Heart right ventricle (tissue), 16 donors: ENCODE results near the gene USP31. TPM values are rescaled to one million over a fixed set of nuclear protein-coding genes. Genes with fewer than 3 reads are reported as not detected.

Experiments
- ATAC-seq, 8 donors: fragments of 200-7000 bp; cut with Tn5 transposase; one replicate each; pipeline ENCODE4 v1.9.1; 2020; ENCODE audit warnings: mild to moderate bottlenecking in 8 of 8, moderate library complexity in 8 of 8, moderate number of reproducible peaks in 1 of 8
- DNase-seq, 2 donors: peaks; one replicate each; pipeline ENCODE4 v3.0.0-alpha.2; 2020
- H3K27ac ChIP-seq, 10 donors: fragments of 200-600 bp; sonication (generic) in 2 of 10; one replicate each; pipeline versions ENCODE4 v1.5.0 to v1.8.0; 2020 to 2022; ENCODE audit warnings: mild to moderate bottlenecking in 3 of 10
- H3K27me3 ChIP-seq, 7 donors: fragments of 200-600 bp; one replicate each; pipeline ENCODE4 v1.8.0; 2021 to 2022; ENCODE audit warnings: mild to moderate bottlenecking in 2 of 7
- H3K36me3 ChIP-seq, 9 donors: fragments of 200-600 bp; sonication (generic) in 1 of 9; one replicate each; pipeline versions ENCODE4 v1.5.0 to v1.8.0; 2020 to 2022; ENCODE audit warnings: mild to moderate bottlenecking in 2 of 9
- H3K4me1 ChIP-seq, 9 donors: fragments of 200-600 bp; sonication (generic) in 1 of 9; one replicate each; pipeline versions ENCODE4 v1.5.0 to v1.8.0; 2020 to 2022; ENCODE audit warnings: mild to moderate bottlenecking in 4 of 9
- H3K4me3 ChIP-seq, 10 donors: fragments of 200-600 bp; sonication (generic) in 2 of 10; one replicate each; pipeline versions ENCODE4 v1.5.0 to v1.8.0; 2020 to 2022; ENCODE audit warnings: mild to moderate bottlenecking in 7 of 10, moderate library complexity in 2 of 10
- H3K9me3 ChIP-seq, 11 donors: fragments of 200-600 bp in 10 of 11; sonication (generic) in 2 of 11; one replicate each; pipeline versions ENCODE4 v1.5.0 to v1.8.0; 2013 to 2022; ENCODE audit warnings: mild to moderate bottlenecking in 2 of 11, control low read depth in 1 of 11, moderate library complexity in 1 of 11
- WGBS, 2 donors: extraction: QIAGEN DNeasy Blood & Tissue Kit; methylation state at CpG; one replicate each; pipeline ENCODE4 v1.1.7; 2013; ENCODE audit warnings: inconsistent platforms in 1 of 2; 5-methylcytosine and 5-hydroxymethylcytosine counted together
- intact Hi-C, 10 donors: fragments of 100-400 bp; cut with DNase I; formaldehyde crosslinking; loops; one replicate each; pipeline versions ENCODE4 v1.11.1 to v1.14.2; 2022
- polyA plus RNA-seq, 2 donors: library from polyadenylated mRNA; stranded (reverse); fragments of 200-250 nt; gene quantifications; one replicate each; pipeline ENCODE4 v1.2.3, GENCODE V29; 2013
- total RNA-seq, 10 donors: library from RNA; stranded (reverse); fragmentation: NEBNext Ultra II Directional in 3 of 10; extraction: Animal tissue kit (Norgen Biotek cat#: 25700) in 3 of 10; gene quantifications; one replicate each; pipeline versions ENCODE4 v1.2.1 to v1.2.4, GENCODE V29; 2021 to 2023
- TF ChIP-seq, protein P1 (sequence below), 9 donors: fragments of 200-600 bp; sonication (generic) in 2 of 9; IDR thresholded peaks; one replicate each; pipeline versions ENCODE4 v1.5.0 to v1.8.0; 2021 to 2022; ENCODE audit warnings: antibody characterized with exemption in 9 of 9, mild to moderate bottlenecking in 5 of 9, moderate library complexity in 1 of 9
- donor health status: Arrhythmogenic right ventricular cardiomyopathy.
- donor health status: ischemic (EF 13 %, LVEDD 7.1; RV severe dilation, severe dysfunction).
- donor health status: healthy with polysubstance abuse.
- donor health status: DM: no; HTN: yes; CAD: no.
- donor health status: DM: no; HTN: no; CAD: no.
- donor health status: ischemic (EF 25% LVEDD 6.9; RV normal size, moderate dysfunction).
- donor health status: ischemic (EF 25% LVEDD 5.7; RV mildly dilated, moderate dysfunction).
- donor health status: healthy.
- donor health status: DM: yes; HTN: yes; CAD: no.
- donor health status: Ischemic cardiomyopathy.
- donor health status: ischemic (EF 35%, LVEDD 5.7; RV mildly dilated, moderate dysfunction).
- donor health status: nonischemic (EF 11% LVEDD 7.7; RV severe dilation, severe dysfunction).
- donor health status: DM: yes; HTN: yes; CAD: no.
- donor health status: PGD.
- donor health status: ischemic (EF 29% LVEDD 5.4; RV normal size, mild dysfunction).
- donor health status: nonischemic (EF 23%, LVEDD 6.1; RV moderate dilation, normal function).

USP31 gene
- total and polyA plus RNA-seq, 12 donors: 8.9 to 32.1 (median 22.4) TPM

GRCh38 chr16:23061669-23062068 is 87.6 kb downstream of the USP31 start:
- DNase-seq (no peak), ATAC-seq (no peak)
- Histone ChIP-seq H3K27ac (no peak overlapping the region), H3K9me3 (no peaks in the 10 kb centered on the region), H3K4me1 (peaks cover 0 to 20% (median 11%) of the 10 kb centered on the region in 9 donors), H3K27me3 (no peaks in the 10 kb centered on the region), H3K4me3 (no peak overlapping the region), H3K36me3 (peaks cover 0 to 7% (median 0%) of the 10 kb centered on the region in 9 donors)
- intact Hi-C loops: loop anchor here in 7 of 10 donors (2.0 to 10.0 kb wide), 5 partner anchors 83 to 373 kb away; partner anchors contain the start of gene USP31 (in 1 of the 7)
- TF ChIP-seq, protein P1, sequence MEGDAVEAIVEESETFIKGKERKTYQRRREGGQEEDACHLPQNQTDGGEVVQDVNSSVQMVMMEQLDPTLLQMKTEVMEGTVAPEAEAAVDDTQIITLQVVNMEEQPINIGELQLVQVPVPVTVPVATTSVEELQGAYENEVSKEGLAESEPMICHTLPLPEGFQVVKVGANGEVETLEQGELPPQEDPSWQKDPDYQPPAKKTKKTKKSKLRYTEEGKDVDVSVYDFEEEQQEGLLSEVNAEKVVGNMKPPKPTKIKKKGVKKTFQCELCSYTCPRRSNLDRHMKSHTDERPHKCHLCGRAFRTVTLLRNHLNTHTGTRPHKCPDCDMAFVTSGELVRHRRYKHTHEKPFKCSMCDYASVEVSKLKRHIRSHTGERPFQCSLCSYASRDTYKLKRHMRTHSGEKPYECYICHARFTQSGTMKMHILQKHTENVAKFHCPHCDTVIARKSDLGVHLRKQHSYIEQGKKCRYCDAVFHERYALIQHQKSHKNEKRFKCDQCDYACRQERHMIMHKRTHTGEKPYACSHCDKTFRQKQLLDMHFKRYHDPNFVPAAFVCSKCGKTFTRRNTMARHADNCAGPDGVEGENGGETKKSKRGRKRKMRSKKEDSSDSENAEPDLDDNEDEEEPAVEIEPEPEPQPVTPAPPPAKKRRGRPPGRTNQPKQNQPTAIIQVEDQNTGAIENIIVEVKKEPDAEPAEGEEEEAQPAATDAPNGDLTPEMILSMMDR (IDR thresholded peaks at IDR 0.05): no peak
- 79 to 82% methylated on average over 7 of the region's 7 CpGs for WGBS, 2 donors

GRCh38 chr16:23060458-23061320 is 88.6 kb downstream of the USP31 start:
- H3K36me3 ChIP-seq: no peaks in the 10 kb centered on the region
- H3K27me3 ChIP-seq: no peaks in the 10 kb centered on the region
- DNase-seq: peak in 1 of 2 donors; percentile 71
- intact Hi-C loops: loop anchor here in 7 of 10 donors (2.0 to 10.0 kb wide), 5 partner anchors 84 to 374 kb away; partner anchors contain the start of gene USP31 (in 1 of the 7)
- H3K4me3 ChIP-seq: no peak overlapping the region
- peaks cover 0 to 13% (median 8%) of the 10 kb centered on the region in 9 donors for H3K4me1 ChIP-seq
- ATAC-seq: peak; percentile 65 to 89 (median 82)
- no peaks in the 10 kb centered on the region for H3K9me3 ChIP-seq
- 27 to 30% methylated on average over 9 of the region's 9 CpGs for WGBS, 2 donors
- TF ChIP-seq, protein P1 (IDR thresholded peaks at IDR 0.05): peak; percentile 63 to 90 (median 85)
- no peak overlapping the region for H3K27ac ChIP-seq

DNA sequence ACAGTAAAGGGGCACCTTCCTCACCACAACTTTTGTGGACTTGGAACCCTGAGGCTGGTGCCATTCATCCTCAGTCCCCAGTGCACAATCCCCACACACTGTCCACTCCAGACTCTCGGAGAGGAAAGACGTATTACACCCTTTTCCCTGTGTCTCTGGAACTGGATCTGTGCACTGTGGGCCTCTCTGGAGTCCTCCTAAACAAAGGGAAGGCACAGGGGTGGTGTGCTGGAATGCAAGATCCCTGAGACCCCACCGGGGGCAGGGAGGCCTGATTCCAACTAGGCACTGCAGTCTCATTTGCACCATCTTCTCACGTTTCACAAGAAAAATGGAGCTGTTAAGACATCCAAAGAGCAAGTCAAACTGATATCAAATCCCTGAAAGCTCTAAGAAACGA is 89.8 kb downstream of the USP31 start:
- no peak overlapping the region for H3K4me3 ChIP-seq
- DNase-seq (no peak), ATAC-seq (peak in 2 of 8 donors; percentile 5 to 46)
- intact Hi-C loops: loop anchor here in 1 of 10 donors (2.0 kb wide), 1 partner anchor 161 kb away; no protein-coding TSS in a partner anchor
- H3K27ac ChIP-seq: no peak overlapping the region
- H3K36me3 ChIP-seq: no peaks in the 10 kb centered on the region
- peaks cover 0 to 10% (median 8%) of the 10 kb centered on the region in 9 donors for H3K4me1 ChIP-seq
- WGBS, 2 donors: 57 to 59% methylated on average over 5 of the region's 5 CpGs
- TF ChIP-seq, protein P1 (IDR thresholded peaks at IDR 0.05): no peak
- no peaks in the 10 kb centered on the region for H3K27me3 ChIP-seq
- no peaks in the 10 kb centered on the region for H3K9me3 ChIP-seq

- intact Hi-C loops: loop anchor here in 1 of 10 donors (2.0 kb wide), 1 partner anchor 160 kb away; no protein-coding TSS in a partner anchor
Observed at GRCh38 chr16:23058576-23058975, 90.7 kb downstream of the USP31 start.

More at GRCh38 chr16:23058576-23058975, 90.7 kb downstream of the USP31 start:
- no peak overlapping the region for H3K27ac ChIP-seq
- H3K9me3 ChIP-seq: no peaks in the 10 kb centered on the region
- 57 to 61% methylated on average over 4 of the region's 4 CpGs for WGBS, 2 donors
- peaks cover 0 to 10% (median 6%) of the 10 kb centered on the region in 9 donors for H3K4me1 ChIP-seq
- DNase-seq (no peak), ATAC-seq (no peak)
- no peaks in the 10 kb centered on the region for H3K27me3 ChIP-seq
- TF ChIP-seq, protein P1 (IDR thresholded peaks at IDR 0.05): no peak
- no peak overlapping the region for H3K4me3 ChIP-seq
- H3K36me3 ChIP-seq: no peaks in the 10 kb centered on the region
